PC-9 (cell line): ENCODE results near the gene BAD. TPM values are rescaled to one million over a fixed set of nuclear protein-coding genes. Genes with fewer than 3 reads are reported as not detected.

Experiments
- BruUV-seq: library from RNA; stranded (reverse); fragments of 400-500 nt; replicated peaks from 2 replicates; lab custom pipeline; 2021; lab: Mats Ljungman, UMichigan
- CTCF ChIA-PET: fragments of 300-600 bp; sonication (Branson Sonifier 250); formaldehyde crosslinking; loops from one replicate; lab custom pipeline; 2022; ENCODE audit warnings: antibody characterized with exemption; lab: Charles Lee
- POLR2A ChIA-PET: fragments of 300-600 bp; sonication (Branson Sonifier 250); formaldehyde crosslinking; loops from one replicate; lab custom pipeline; 2022; ENCODE audit warnings: antibody characterized with exemption; ENCODE audit not compliant: unreplicated experiment; lab: Charles Lee
- DNase-seq, 2 experiments: peaks; one replicate each; pipeline versions ENCODE4 v3.0.0 to v3.0.0-alpha.2; 2015 to 2022; ENCODE audit warnings: mixed read lengths in 1 of 2
- H2AFZ ChIP-seq: fragments of 200-600 bp; sonication (generic); 2 replicates; pipeline ENCODE4 v1.8.1; 2017; ENCODE audit warnings: antibody characterized with exemption
- H3F3A ChIP-seq: fragments of 200-600 bp; sonication (generic); 2 replicates; pipeline ENCODE4 v1.8.1; 2017; ENCODE audit warnings: antibody characterized with exemption, mild to moderate bottlenecking, low read depth; ENCODE audit not compliant: insufficient read depth
- H3K27ac ChIP-seq: fragments of 200-600 bp; sonication (generic); 2 replicates; pipeline ENCODE4 v1.6.1; 2016; ENCODE audit warnings: mixed run types
- H3K27me3 ChIP-seq: fragments of 200-600 bp; sonication (generic); 2 replicates; pipeline ENCODE4 v1.6.1; 2016; ENCODE audit warnings: low read depth, mixed run types; ENCODE audit not compliant: insufficient read depth
- H3K36me3 ChIP-seq: fragments of 200-600 bp; sonication (generic); 2 replicates; pipeline ENCODE4 v1.6.1; 2016; ENCODE audit warnings: low read depth, mixed run types
- H3K4me1 ChIP-seq: fragments of 200-600 bp; sonication (generic); replicated peaks from 2 replicates; pipeline ENCODE4 v1.6.1; 2016; ENCODE audit warnings: mixed run types; ENCODE audit not compliant: insufficient read depth
- H3K4me2 ChIP-seq: fragments of 200-600 bp; sonication (generic); 2 replicates; pipeline ENCODE4 v1.6.1; 2017; ENCODE audit warnings: mixed run types
- H3K4me3 ChIP-seq: fragments of 200-600 bp; sonication (generic); 2 replicates; pipeline ENCODE4 v1.6.1; 2016; ENCODE audit warnings: mixed run types
- H3K79me2 ChIP-seq: fragments of 200-600 bp; sonication (generic); 2 replicates; pipeline ENCODE4 v1.6.1; 2017; ENCODE audit warnings: low read depth, mixed run types
- H3K9me2 ChIP-seq: fragments of 200-600 bp; sonication (generic); 2 replicates; pipeline ENCODE4 v1.8.1; 2017; ENCODE audit warnings: mild to moderate bottlenecking; ENCODE audit not compliant: insufficient read depth
- H3K9me3 ChIP-seq: fragments of 200-600 bp; sonication (generic); 2 replicates; pipeline ENCODE4 v1.8.1; 2016; ENCODE audit warnings: low read depth; ENCODE audit not compliant: insufficient read depth
- H4K20me1 ChIP-seq: fragments of 200-600 bp; sonication (generic); 2 replicates; pipeline ENCODE4 v1.8.1; 2017; ENCODE audit not compliant: insufficient read depth
- EZH2 ChIP-seq: fragments of 200-600 bp; sonication (generic); IDR thresholded peaks from 2 replicates; pipeline ENCODE4 v1.8.0; 2017; ENCODE audit warnings: antibody characterized with exemption, low read depth
- intact Hi-C: fragments of 100-400 bp; cut with micrococcal nuclease; formaldehyde crosslinking; loops from one replicate; pipeline ENCODE4 v1.10.0; 2022; ENCODE audit not compliant: unreplicated experiment
- total RNA-seq: library from RNA; stranded (reverse); gene quantifications from 2 replicates; pipeline ENCODE4 v1.2.3, GENCODE V29; 2021
- TF ChIP-seq, protein P1 (sequence below): fragments of 200-600 bp; sonication (generic); conservative IDR thresholded peaks from 2 replicates; pipeline ENCODE4 v1.6.1; 2017; ENCODE audit warnings: mixed run types, antibody characterized with exemption, mild to moderate bottlenecking, moderate library complexity

The BAD gene
- total RNA-seq, 1 experiment from 2014 or later, result 94.3 TPM

DNA sequence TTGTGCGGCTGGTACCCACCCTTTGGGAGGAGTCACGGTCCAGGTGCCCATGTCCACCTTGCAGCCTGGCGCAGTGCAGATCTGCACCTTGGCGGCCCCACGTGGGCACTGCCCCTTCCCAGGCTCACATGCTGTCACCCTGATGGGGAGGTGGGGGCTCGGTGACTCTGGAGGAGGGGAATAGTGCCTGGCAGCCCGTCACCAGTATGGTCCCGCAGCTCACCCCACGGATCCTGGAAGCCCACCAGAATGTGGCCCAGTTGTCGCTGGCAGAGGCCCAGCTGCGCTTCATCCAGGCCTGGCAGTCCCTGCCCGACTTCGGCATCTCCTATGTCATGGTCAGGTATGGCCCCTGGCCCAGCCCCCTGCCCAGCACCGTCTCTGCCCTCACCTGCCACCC is 63.7 kb downstream of the BAD start:
- H3K9me3 ChIP-seq, result no peaks in the 10 kb centered on the region
- ChIA-PET POLR2A (interaction anchor here (0.8 kb wide), 1 partner anchor 15 kb away, joined by 5 read pairs; no protein-coding TSS in a partner anchor), CTCF (no interaction called here)
- no peak overlapping the region for H3K4me2 ChIP-seq
- no TSS peak for BruUV-seq
- H4K20me1 ChIP-seq, result no peaks in the 10 kb centered on the region; the same call in 1 of the 2 replicates
- no peak overlapping the region for H3K4me3 ChIP-seq
- intact Hi-C loops, result no loop called here
- H3K4me1 ChIP-seq, result peaks cover 8% of the 10 kb centered on the region
- peaks cover 26% of the 10 kb centered on the region for H3F3A ChIP-seq
- H3K36me3 ChIP-seq, result no peaks in the 10 kb centered on the region
- no peak for DNase-seq
- H3K27ac ChIP-seq, result no peak overlapping the region
- TF ChIP-seq, protein P1, sequence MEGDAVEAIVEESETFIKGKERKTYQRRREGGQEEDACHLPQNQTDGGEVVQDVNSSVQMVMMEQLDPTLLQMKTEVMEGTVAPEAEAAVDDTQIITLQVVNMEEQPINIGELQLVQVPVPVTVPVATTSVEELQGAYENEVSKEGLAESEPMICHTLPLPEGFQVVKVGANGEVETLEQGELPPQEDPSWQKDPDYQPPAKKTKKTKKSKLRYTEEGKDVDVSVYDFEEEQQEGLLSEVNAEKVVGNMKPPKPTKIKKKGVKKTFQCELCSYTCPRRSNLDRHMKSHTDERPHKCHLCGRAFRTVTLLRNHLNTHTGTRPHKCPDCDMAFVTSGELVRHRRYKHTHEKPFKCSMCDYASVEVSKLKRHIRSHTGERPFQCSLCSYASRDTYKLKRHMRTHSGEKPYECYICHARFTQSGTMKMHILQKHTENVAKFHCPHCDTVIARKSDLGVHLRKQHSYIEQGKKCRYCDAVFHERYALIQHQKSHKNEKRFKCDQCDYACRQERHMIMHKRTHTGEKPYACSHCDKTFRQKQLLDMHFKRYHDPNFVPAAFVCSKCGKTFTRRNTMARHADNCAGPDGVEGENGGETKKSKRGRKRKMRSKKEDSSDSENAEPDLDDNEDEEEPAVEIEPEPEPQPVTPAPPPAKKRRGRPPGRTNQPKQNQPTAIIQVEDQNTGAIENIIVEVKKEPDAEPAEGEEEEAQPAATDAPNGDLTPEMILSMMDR, result no peak
- TF ChIP-seq EZH2, result no peak
- H3K79me2 ChIP-seq, result peaks cover 12% of the 10 kb centered on the region
- no peak overlapping the region for H2AFZ ChIP-seq
- no peaks in the 10 kb centered on the region for H3K27me3 ChIP-seq
- no peaks in the 10 kb centered on the region for H3K9me2 ChIP-seq

DNA sequence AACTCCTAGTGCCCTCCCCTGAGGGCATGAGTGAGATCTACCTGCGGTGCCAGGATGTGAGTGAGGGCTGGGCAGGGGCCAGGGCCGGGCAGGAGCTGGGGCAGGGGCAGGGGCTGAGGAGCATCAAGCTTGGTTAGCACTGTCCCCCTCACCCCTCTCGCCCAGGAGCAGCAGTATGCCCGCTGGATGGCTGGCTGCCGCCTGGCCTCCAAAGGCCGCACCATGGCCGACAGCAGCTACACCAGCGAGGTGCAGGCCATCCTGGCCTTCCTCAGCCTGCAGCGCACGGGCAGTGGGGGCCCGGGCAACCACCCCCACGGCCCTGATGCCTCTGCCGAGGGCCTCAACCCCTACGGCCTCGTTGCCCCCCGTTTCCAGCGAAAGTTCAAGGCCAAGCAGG is 64.2 kb downstream of the BAD start:
- H3F3A ChIP-seq, result peaks cover 30% of the 10 kb centered on the region
- no peak overlapping the region for H3K4me2 ChIP-seq
- H2AFZ ChIP-seq, result no peak overlapping the region
- intact Hi-C loops, result no loop called here
- ChIA-PET POLR2A (no interaction called here), CTCF (no interaction called here)
- H3K36me3 ChIP-seq, result no peaks in the 10 kb centered on the region
- H3K9me2 ChIP-seq, result no peaks in the 10 kb centered on the region
- H3K4me1 ChIP-seq, result peaks cover 6% of the 10 kb centered on the region
- H4K20me1 ChIP-seq, result no peaks in the 10 kb centered on the region; the same call in 1 of the 2 replicates
- H3K27ac ChIP-seq, result no peak overlapping the region
- no peaks in the 10 kb centered on the region for H3K27me3 ChIP-seq
- no peak for DNase-seq
- no TSS peak for BruUV-seq
- no peak overlapping the region for H3K4me3 ChIP-seq
- no peak for TF ChIP-seq EZH2
- TF ChIP-seq, protein P1, result no peak
- H3K9me3 ChIP-seq, result no peaks in the 10 kb centered on the region
- peaks cover 7% of the 10 kb centered on the region for H3K79me2 ChIP-seq

Other genes starting within 250 kb of the BAD start
- gene FLRT1, start 248.7 kb downstream of the BAD start, total RNA-seq, result 0.25 and 0.44 TPM in 2 replicates
- gene MACROD1, start 118.6 kb downstream of the BAD start, total RNA-seq, result 41.0 and 68.8 TPM in 2 replicates
- 267 and 299 TPM in 2 replicates for gene STIP1, start 98.5 kb downstream of the BAD start, total RNA-seq
- 5.0 and 6.6 TPM in 2 replicates for gene FERMT3, start 77.9 kb downstream of the BAD start, total RNA-seq
- gene TRPT1, start 58.5 kb downstream of the BAD start, total RNA-seq, result 55.2 and 76.2 TPM in 2 replicates
- 87.4 and 112 TPM in 2 replicates for gene NUDT22, start 58.4 kb downstream of the BAD start, total RNA-seq
- 55.0 and 57.1 TPM in 2 replicates for gene DNAJC4, start 54.1 kb downstream of the BAD start, total RNA-seq
- 110 and 129 TPM in 2 replicates for gene VEGFB, start 50.1 kb downstream of the BAD start, total RNA-seq
- 84.2 and 93.2 TPM in 2 replicates for gene FKBP2, start 43.6 kb downstream of the BAD start, total RNA-seq
- 385 and 435 TPM in 2 replicates for gene PPP1R14B, start 37.7 kb downstream of the BAD start, total RNA-seq
- gene PLCB3, start 33.1 kb downstream of the BAD start, total RNA-seq, result 73.2 and 79.6 TPM in 2 replicates
- gene GPR137, start 1.2 kb upstream of the BAD start, total RNA-seq, result 72.8 and 110 TPM in 2 replicates
- gene KCNK4, start 6.6 kb upstream of the BAD start, total RNA-seq, result 0.53 and 0.57 TPM in 2 replicates
- 1.3 TPM in 1 of 2 replicates, not detected in the other for gene CATSPERZ, start 15.7 kb upstream of the BAD start, total RNA-seq
- gene ESRRA, start 20.9 kb upstream of the BAD start, total RNA-seq, result 61.0 and 64.6 TPM in 2 replicates
- 264 and 275 TPM in 2 replicates for gene TRMT112, start 32.9 kb upstream of the BAD start, total RNA-seq
- gene PRDX5, start 33.5 kb upstream of the BAD start, total RNA-seq, result 381 and 441 TPM in 2 replicates
- 9.6 and 15.1 TPM in 2 replicates for gene CCDC88B, start 55.5 kb upstream of the BAD start, total RNA-seq
- gene RPS6KA4, start 74.5 kb upstream of the BAD start, total RNA-seq, result 60.6 and 64.3 TPM in 2 replicates